Loucy (cell line): ENCODE results near the gene ADAMTS13.

Experiments
- CTCF ChIP-seq: fragments of 200-600 bp; sonication (generic); conservative IDR thresholded peaks from 2 replicates; pipeline ENCODE4 v1.5.1; 2014; ENCODE audit warnings: mild to moderate bottlenecking, antibody characterized with exemption, low read length
- EZH2phosphoT487 ChIP-seq: fragments of 200-600 bp; IDR thresholded peaks from 2 replicates; pipeline ENCODE4 v1.6.1; 2018; ENCODE audit warnings: antibody characterized with exemption, mild to moderate bottlenecking, moderate library complexity, borderline replicate concordance

GRCh38 chr9:133505186-133505830 is 83.1 kb downstream of the ADAMTS13 start:
- no peak for TF ChIP-seq CTCF
- no peak for TF ChIP-seq EZH2phosphoT487
